Gastrocnemius medialis (tissue), 4 donors: ENCODE data around the gene KLRF2. TPM values are rescaled to one million over a fixed set of nuclear protein-coding genes. Genes with fewer than 3 reads are reported as not detected.

Source experiments
- ATAC-seq, 2 donors: fragments of 150-250 bp; one replicate each; pipeline ENCODE4 v1.9.1; 2016
- DNase-seq, 2 donors: peaks; one replicate each; pipeline ENCODE4 v3.0.0-alpha.2; 2019
- H3K27ac ChIP-seq, 4 donors: fragments of 200-600 bp; sonication (generic); 1 replicate in 1 of 4; 2 replicates in 3 of 4; pipeline ENCODE4 v1.5.1; 2016 to 2018; ENCODE audit warnings: mild to moderate bottlenecking in 2 of 4, moderate library complexity in 1 of 4
- H3K27me3 ChIP-seq, 3 donors: fragments of 200-600 bp; sonication (generic) in 2 of 3; 1 replicate in 1 of 3; 2 replicates in 2 of 3; pipeline versions ENCODE4 v1.5.1 to v1.6.0; 2016 to 2019; ENCODE audit warnings: mild to moderate bottlenecking in 1 of 3, moderate library complexity in 1 of 3
- H3K36me3 ChIP-seq, 2 donors: fragments of 200-600 bp; sonication (generic) in 1 of 2; one replicate each; pipeline ENCODE4 v1.5.1; 2017 to 2018
- H3K4me1 ChIP-seq, 2 donors: fragments of 200-600 bp; sonication (generic) in 1 of 2; one replicate each; pipeline ENCODE4 v1.5.1; 2016 to 2017; ENCODE audit warnings: mild to moderate bottlenecking in 2 of 2
- H3K4me3 ChIP-seq, 4 donors: fragments of 200-600 bp; sonication (generic) in 3 of 4; 1 replicate in 1 of 4; 2 replicates in 3 of 4; pipeline ENCODE4 v1.5.1; 2016 to 2019; ENCODE audit warnings: mild to moderate bottlenecking in 2 of 4
- H3K9me3 ChIP-seq, 3 donors: fragments of 200-600 bp; sonication (generic) in 2 of 3; 1 replicate in 1 of 3; 2 replicates in 2 of 3; pipeline ENCODE4 v1.5.1; 2016 to 2019
- POLR2A ChIP-seq, 2 donors: fragments of 450-650 bp; IDR thresholded peaks; one replicate each; pipeline ENCODE4 v1.6.1; 2017; ENCODE audit warnings: antibody characterized with exemption in 2 of 2, mild to moderate bottlenecking in 2 of 2, moderate library complexity in 2 of 2
- in situ Hi-C, 4 donors: fragments of 200-750 bp; cut with MboI; loops; one replicate each; pipeline versions ENCODE4 v1.15.0 to v1.8.0; 2017; ENCODE audit warnings: low sequenced_read_pairs in 4 of 4
- intact Hi-C: fragments of 100-400 bp; cut with DNase I; formaldehyde crosslinking; loops from one replicate; pipeline ENCODE4 v1.15.1; 2023; ENCODE audit warnings: low total_unique reads
- total RNA-seq, 4 donors: library from RNA; depleted of rRNA; stranded (reverse); fragments of >200 nt; gene quantifications; one replicate each; pipeline versions ENCODE4 v1.1.0 to v1.2.3, GENCODE V29; 2016
- TF ChIP-seq, protein P1 (sequence below), 5 experiments: fragments of 450-650 bp in 3 of 5; fragments of 200-600 bp in 2 of 5; sonication (generic) in 2 of 5; IDR thresholded peaks in 4 of 5; conservative IDR thresholded peaks in 1 of 5; 1 replicate in 4 of 5; 2 replicates in 1 of 5; pipeline ENCODE4 v1.5.1; 2016 to 2019; ENCODE audit warnings: antibody characterized with exemption in 5 of 5, mild to moderate bottlenecking in 3 of 5, moderate library complexity in 3 of 5

KLRF2 gene
- total RNA-seq, 4 donors from 2014 or later = not detected

DNA sequence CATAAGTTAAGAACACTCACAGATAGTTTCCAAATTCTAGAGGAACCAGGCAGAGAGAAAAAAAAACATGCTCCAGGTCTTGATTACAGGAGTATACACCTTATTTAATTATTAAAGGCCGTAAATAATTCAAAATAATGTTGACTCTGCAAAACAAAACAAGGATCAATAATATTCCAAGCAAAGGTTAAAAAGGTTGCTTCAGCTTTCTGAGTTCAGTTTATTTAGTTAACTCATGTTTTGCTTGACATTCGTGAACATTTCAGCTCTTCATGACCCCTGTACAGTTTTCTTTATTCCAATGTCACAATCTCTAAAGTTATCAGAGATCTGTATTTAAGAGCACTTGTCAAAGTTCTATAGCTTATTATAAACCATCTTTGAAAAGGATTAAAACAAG, 19.6 kb downstream of the KLRF2 start:
- no peaks in the 10 kb centered on the region for H3K4me1 ChIP-seq
- intact Hi-C loops = no loop called here
- H3K27me3 ChIP-seq = no peaks in the 10 kb centered on the region
- H3K4me3 ChIP-seq = no peak overlapping the region
- DNase-seq (no peak), ATAC-seq (no peak)
- H3K27ac ChIP-seq = no peak overlapping the region
- H3K36me3 ChIP-seq = no peaks in the 10 kb centered on the region
- TF ChIP-seq POLR2A (IDR thresholded peaks at IDR 0.05) = no peak
- TF ChIP-seq, protein P1, sequence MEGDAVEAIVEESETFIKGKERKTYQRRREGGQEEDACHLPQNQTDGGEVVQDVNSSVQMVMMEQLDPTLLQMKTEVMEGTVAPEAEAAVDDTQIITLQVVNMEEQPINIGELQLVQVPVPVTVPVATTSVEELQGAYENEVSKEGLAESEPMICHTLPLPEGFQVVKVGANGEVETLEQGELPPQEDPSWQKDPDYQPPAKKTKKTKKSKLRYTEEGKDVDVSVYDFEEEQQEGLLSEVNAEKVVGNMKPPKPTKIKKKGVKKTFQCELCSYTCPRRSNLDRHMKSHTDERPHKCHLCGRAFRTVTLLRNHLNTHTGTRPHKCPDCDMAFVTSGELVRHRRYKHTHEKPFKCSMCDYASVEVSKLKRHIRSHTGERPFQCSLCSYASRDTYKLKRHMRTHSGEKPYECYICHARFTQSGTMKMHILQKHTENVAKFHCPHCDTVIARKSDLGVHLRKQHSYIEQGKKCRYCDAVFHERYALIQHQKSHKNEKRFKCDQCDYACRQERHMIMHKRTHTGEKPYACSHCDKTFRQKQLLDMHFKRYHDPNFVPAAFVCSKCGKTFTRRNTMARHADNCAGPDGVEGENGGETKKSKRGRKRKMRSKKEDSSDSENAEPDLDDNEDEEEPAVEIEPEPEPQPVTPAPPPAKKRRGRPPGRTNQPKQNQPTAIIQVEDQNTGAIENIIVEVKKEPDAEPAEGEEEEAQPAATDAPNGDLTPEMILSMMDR (IDR thresholded peaks at IDR 0.05 in 4 of 5, conservative IDR thresholded peaks at IDR 0.05 in 1 of 5) = no peak
- in situ Hi-C loops = no loop called here
- H3K9me3 ChIP-seq = no peaks in the 10 kb centered on the region

DNA sequence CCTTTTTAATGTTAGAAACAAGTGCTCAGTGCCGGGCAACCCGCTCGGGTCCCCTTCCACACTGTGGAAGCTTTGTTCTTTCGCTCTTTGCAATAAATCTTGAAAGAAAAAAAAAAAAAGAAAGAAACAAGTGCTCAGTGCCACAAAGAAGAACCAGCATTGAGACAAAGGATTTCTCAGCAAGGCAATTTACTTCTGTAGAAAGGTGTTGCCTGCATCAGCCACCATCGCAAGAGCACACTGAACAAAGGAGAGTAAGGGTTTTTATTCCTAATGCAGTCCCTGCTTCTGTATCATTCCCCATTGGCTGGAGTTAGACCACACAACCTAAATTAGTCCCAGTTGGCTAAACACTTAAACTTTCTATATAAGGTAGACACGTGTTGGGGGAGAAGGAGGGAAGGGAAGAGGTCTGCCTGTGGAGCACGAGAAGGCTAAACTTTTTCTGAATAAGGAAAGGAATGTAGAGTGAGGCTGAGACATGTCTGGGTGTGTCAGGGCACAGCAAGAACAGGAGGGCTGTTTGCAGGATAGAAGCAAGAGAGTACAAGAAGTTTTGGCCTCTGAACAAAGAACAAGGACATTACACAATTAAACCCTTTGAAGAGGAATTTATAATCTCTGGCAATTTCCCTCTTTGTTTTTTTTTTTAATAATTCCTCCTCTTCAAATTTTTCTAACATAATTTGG, 21.4 kb downstream of the KLRF2 start:
- H3K9me3 ChIP-seq = no peaks in the 10 kb centered on the region
- H3K27ac ChIP-seq = no peak overlapping the region
- no peaks in the 10 kb centered on the region for H3K27me3 ChIP-seq
- no peak for ATAC-seq
- no peak for DNase-seq
- TF ChIP-seq POLR2A (IDR thresholded peaks at IDR 0.05) = no peak
- no peaks in the 10 kb centered on the region for H3K36me3 ChIP-seq
- H3K4me1 ChIP-seq = no peaks in the 10 kb centered on the region
- H3K4me3 ChIP-seq = no peak overlapping the region
- in situ Hi-C loops (no loop called here), intact Hi-C loops (no loop called here)

DNA sequence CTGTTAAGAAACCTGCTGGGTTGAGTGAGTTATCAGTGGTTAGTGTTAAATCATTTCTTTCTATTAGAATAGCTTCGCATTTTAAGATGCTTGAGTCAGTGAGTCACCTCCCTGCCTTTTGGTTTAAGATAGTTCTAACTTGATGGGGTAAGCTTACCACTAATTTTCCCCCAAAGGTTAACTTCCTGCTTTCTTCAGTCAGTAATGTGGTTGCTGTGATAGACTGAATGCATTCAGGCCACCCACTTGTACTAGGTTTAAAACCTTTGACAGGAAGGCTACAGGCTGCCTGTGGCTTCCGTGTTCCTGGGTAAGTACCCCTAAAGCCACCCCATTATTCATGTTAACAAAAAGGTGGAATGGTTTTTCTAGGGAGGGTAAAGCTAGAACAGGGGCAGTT, 25.6 kb downstream of the KLRF2 start:
- ATAC-seq = no peak
- H3K4me1 ChIP-seq = no peaks in the 10 kb centered on the region
- no peaks in the 10 kb centered on the region for H3K27me3 ChIP-seq
- no peaks in the 10 kb centered on the region for H3K9me3 ChIP-seq
- in situ Hi-C loops = no loop called here
- DNase-seq = no peak
- TF ChIP-seq POLR2A (IDR thresholded peaks at IDR 0.05) = no peak
- H3K27ac ChIP-seq = no peak overlapping the region
- no peaks in the 10 kb centered on the region for H3K36me3 ChIP-seq
- H3K4me3 ChIP-seq = no peak overlapping the region
- intact Hi-C loops = no loop called here

DNA sequence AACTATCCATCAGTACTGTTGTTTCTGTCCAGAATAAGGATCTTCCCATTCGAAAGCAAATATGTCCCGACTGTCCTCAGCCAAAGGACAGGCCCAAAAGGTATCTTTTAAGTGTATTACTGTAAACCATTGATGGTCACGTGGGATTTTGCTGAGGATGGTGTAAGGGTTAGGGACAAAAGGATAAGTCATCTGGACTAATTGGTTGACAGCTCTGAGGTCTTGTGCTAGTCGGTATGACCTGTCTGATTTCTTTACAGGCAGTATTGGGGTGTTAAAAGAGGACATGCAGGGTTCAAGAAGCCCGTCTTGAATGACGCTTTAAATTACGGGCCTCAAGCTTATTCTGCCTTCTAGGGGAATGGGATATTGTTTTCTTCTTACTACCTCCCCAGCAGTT, 26.5 kb downstream of the KLRF2 start:
- no peaks in the 10 kb centered on the region for H3K9me3 ChIP-seq
- no peak overlapping the region for H3K4me3 ChIP-seq
- H3K36me3 ChIP-seq = no peaks in the 10 kb centered on the region
- DNase-seq = no peak
- H3K27me3 ChIP-seq = no peaks in the 10 kb centered on the region
- ATAC-seq = no peak
- no peak overlapping the region for H3K27ac ChIP-seq
- intact Hi-C loops (no loop called here), in situ Hi-C loops (no loop called here)
- TF ChIP-seq, protein P1 (IDR thresholded peaks at IDR 0.05 in 4 of 5, conservative IDR thresholded peaks at IDR 0.05 in 1 of 5) = no peak
- TF ChIP-seq POLR2A (IDR thresholded peaks at IDR 0.05) = no peak
- no peaks in the 10 kb centered on the region for H3K4me1 ChIP-seq

DNA sequence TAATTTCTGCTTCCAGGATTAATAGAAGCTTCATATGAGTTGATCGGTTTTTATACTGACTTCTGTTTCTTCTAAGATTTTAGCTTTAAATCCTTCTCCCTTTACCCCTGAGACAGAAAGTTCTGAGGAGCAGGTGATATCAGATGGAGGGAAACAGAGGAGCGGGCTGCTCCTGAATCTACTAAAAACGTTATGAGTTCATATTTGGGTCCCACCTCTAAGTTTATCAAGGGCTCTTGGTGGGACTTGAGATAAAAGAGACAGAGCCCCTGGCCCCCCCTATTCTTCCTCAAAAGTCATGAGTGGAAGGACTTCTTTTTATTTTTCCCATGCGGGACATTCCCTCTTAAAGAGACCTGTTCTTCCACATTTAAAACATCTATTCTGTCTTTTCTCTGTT, 27.1 kb downstream of the KLRF2 start:
- ATAC-seq (no peak), DNase-seq (no peak)
- Histone ChIP-seq H3K27ac (no peak overlapping the region), H3K27me3 (no peaks in the 10 kb centered on the region), H3K36me3 (no peaks in the 10 kb centered on the region), H3K9me3 (no peaks in the 10 kb centered on the region), H3K4me3 (no peak overlapping the region), H3K4me1 (no peaks in the 10 kb centered on the region)
- in situ Hi-C loops = no loop called here
- intact Hi-C loops = no loop called here
- TF ChIP-seq POLR2A (IDR thresholded peaks at IDR 0.05) = no peak
- TF ChIP-seq, protein P1 (IDR thresholded peaks at IDR 0.05 in 4 of 5, conservative IDR thresholded peaks at IDR 0.05 in 1 of 5) = no peak

DNA sequence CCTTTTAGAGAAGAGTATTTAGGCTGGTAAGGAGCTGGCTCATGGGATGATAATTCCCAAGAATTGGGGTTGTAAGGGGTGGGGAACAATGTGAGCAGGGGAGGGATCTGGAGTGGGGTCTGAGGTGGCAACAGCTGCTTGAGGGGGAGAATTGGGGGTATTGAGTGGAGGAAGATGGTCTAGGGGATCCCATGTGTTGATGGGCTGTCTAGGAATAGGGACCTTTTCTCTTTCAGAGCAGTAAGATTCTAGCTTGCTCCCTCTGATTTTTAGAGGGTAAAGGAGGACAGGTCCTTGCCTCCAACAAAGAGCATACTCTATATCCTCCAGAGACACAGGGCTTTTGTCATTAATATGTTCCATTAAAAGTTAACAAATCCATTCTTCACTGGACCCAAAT, 28.4 kb downstream of the KLRF2 start:
- no peak for DNase-seq
- Histone ChIP-seq H3K27ac (no peak overlapping the region), H3K4me1 (no peaks in the 10 kb centered on the region), H3K27me3 (no peaks in the 10 kb centered on the region), H3K9me3 (no peaks in the 10 kb centered on the region), H3K4me3 (no peak overlapping the region), H3K36me3 (no peaks in the 10 kb centered on the region)
- no peak for ATAC-seq
- intact Hi-C loops (no loop called here), in situ Hi-C loops (no loop called here)
- no peak for TF ChIP-seq POLR2A (IDR thresholded peaks at IDR 0.05)
- TF ChIP-seq, protein P1 (IDR thresholded peaks at IDR 0.05 in 4 of 5, conservative IDR thresholded peaks at IDR 0.05 in 1 of 5) = no peak
